Measurements from ENCODE around the gene SSTR4.
A peak's percentile ranks its signal among the peaks of the same experiment; 100 is the strongest.

SSTR4 gene

GRCh38 chr20:23018432-23018831, 16.7 kb upstream of the SSTR4 start:
- DNase-seq (ENCODE audit: low spot score), result no peak

- peak; percentile 20 for DNase-seq (ENCODE audit: low spot score)
These were observed 16.2 kb upstream of the SSTR4 start for GRCh38 chr20:23018941-23019340.

GRCh38 chr20:23019403-23019802, 15.7 kb upstream of the SSTR4 start:
- DNase-seq (ENCODE audit: low spot score), result peak; percentile 85

- no peak for DNase-seq (ENCODE audit: low spot score)
These were observed 14.7 kb upstream of the SSTR4 start for GRCh38 chr20:23020230-23021018.

GRCh38 chr20:23021541-23021940, 13.6 kb upstream of the SSTR4 start:
- DNase-seq (ENCODE audit: low spot score), result no peak

GRCh38 chr20:23021951-23022350, 13.2 kb upstream of the SSTR4 start:
- no peak for DNase-seq (ENCODE audit: low spot score)

GRCh38 chr20:23022849-23023248, 12.3 kb upstream of the SSTR4 start:
- DNase-seq (ENCODE audit: low spot score), result no peak

GRCh38 chr20:23023621-23024177, 11.4 kb upstream of the SSTR4 start:
- DNase-seq (ENCODE audit: low spot score), result no peak

GRCh38 chr20:23024701-23025100, 10.4 kb upstream of the SSTR4 start:
- no peak for DNase-seq (ENCODE audit: low spot score)

GRCh38 chr20:23025503-23025902, 9.6 kb upstream of the SSTR4 start:
- peak; percentile 32 for DNase-seq (ENCODE audit: low spot score)

GRCh38 chr20:23027721-23028120, 7.4 kb upstream of the SSTR4 start:
- DNase-seq (ENCODE audit: low spot score), result peak; percentile 61

GRCh38 chr20:23028392-23028791, 6.7 kb upstream of the SSTR4 start:
- DNase-seq (ENCODE audit: low spot score), result no peak

- peak; percentile 77 for DNase-seq (ENCODE audit: low spot score)
These were observed 5.8 kb upstream of the SSTR4 start for GRCh38 chr20:23029324-23029723.

GRCh38 chr20:23031346-23031745, 3.8 kb upstream of the SSTR4 start:
- no peak for DNase-seq (ENCODE audit: low spot score)

GRCh38 chr20:23032056-23032749, 2.9 kb upstream of the SSTR4 start:
- no peak for DNase-seq (ENCODE audit: low spot score)

GRCh38 chr20:23032750-23033078, 2.4 kb upstream of the SSTR4 start:
- DNase-seq (ENCODE audit: low spot score), result no peak

- DNase-seq (ENCODE audit: low spot score), result no peak
These were observed 1.2 kb upstream of the SSTR4 start for GRCh38 chr20:23033918-23034317.

- no peak for DNase-seq (ENCODE audit: low spot score)
These were observed 619 bp downstream of the SSTR4 start for GRCh38 chr20:23035731-23036130.

- DNase-seq (ENCODE audit: low spot score), result no peak
These were observed 1.3 kb downstream of the SSTR4 start for GRCh38 chr20:23036371-23036770.

GRCh38 chr20:23037017-23037481, 1.9 kb downstream of the SSTR4 start:
- no peak for DNase-seq (ENCODE audit: low spot score)

- no peak for DNase-seq (ENCODE audit: low spot score)
These were observed 4.2 kb downstream of the SSTR4 start for GRCh38 chr20:23039136-23039875.

- no peak for DNase-seq (ENCODE audit: low spot score)
These were observed 4.9 kb downstream of the SSTR4 start for GRCh38 chr20:23039885-23040508.
